Esophagus muscularis mucosa (tissue), 3 donors: Measurements from ENCODE around the gene CEP55.

Experiments used
- CTCF ChIP-seq, 3 experiments: fragments of 200-600 bp in 2 of 3; fragments of 450-650 bp in 1 of 3; sonication (generic) in 2 of 3; IDR thresholded peaks; one replicate each; pipeline ENCODE4 v1.5.1; 2017 to 2019; ENCODE audit warnings: antibody characterized with exemption in 3 of 3, mild to moderate bottlenecking in 2 of 3, moderate library complexity in 1 of 3
- POLR2A ChIP-seq: fragments of 450-650 bp; IDR thresholded peaks from one replicate; pipeline ENCODE4 v1.6.1; 2017; ENCODE audit warnings: antibody characterized with exemption, moderate library complexity, mild to moderate bottlenecking, low read depth

GRCh38 chr10:93447970-93448369 lies 48.4 kb upstream of the CEP55 start:
- TF ChIP-seq CTCF (IDR thresholded peaks at IDR 0.05), result no peak
- TF ChIP-seq POLR2A, result no peak
